GM10248 (cell line): ENCODE data around the gene DGCR8.

Experiments
- CTCF ChIA-PET: fragments of 300-600 bp; sonication (Branson Sonifier 250); formaldehyde crosslinking; extraction: SDS; loops from one replicate; lab custom pipeline; 2021; ENCODE audit warnings: antibody characterized with exemption; lab: Yijun Ruan, JAX
- POLR2A ChIA-PET: fragments of 350-650 bp; sonication (Branson Sonifier 250); formaldehyde crosslinking; extraction: SDS; loops from one replicate; lab custom pipeline; 2020; ENCODE audit warnings: antibody characterized with exemption; lab: Yijun Ruan, JAX
- DNase-seq: peaks from one replicate; pipeline ENCODE4 v3.0.0; 2012; ENCODE audit errors: extremely low spot score
- TF ChIP-seq, protein P1 (sequence below): IDR thresholded peaks from 2 replicates; pipeline ENCODE4 v1.5.1; 2012; ENCODE audit warnings: mild to moderate bottlenecking, low read depth; ENCODE audit errors: extremely low read depth, missing control alignments, control extremely low read depth

The DGCR8 gene

GRCh38 chr22:20056161-20056560 is 23.9 kb upstream of the DGCR8 start:
- ChIA-PET POLR2A (no interaction called here), CTCF (no interaction called here)
- DNase-seq, result no peak
- TF ChIP-seq, protein P1, sequence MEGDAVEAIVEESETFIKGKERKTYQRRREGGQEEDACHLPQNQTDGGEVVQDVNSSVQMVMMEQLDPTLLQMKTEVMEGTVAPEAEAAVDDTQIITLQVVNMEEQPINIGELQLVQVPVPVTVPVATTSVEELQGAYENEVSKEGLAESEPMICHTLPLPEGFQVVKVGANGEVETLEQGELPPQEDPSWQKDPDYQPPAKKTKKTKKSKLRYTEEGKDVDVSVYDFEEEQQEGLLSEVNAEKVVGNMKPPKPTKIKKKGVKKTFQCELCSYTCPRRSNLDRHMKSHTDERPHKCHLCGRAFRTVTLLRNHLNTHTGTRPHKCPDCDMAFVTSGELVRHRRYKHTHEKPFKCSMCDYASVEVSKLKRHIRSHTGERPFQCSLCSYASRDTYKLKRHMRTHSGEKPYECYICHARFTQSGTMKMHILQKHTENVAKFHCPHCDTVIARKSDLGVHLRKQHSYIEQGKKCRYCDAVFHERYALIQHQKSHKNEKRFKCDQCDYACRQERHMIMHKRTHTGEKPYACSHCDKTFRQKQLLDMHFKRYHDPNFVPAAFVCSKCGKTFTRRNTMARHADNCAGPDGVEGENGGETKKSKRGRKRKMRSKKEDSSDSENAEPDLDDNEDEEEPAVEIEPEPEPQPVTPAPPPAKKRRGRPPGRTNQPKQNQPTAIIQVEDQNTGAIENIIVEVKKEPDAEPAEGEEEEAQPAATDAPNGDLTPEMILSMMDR, result no peak

DNA sequence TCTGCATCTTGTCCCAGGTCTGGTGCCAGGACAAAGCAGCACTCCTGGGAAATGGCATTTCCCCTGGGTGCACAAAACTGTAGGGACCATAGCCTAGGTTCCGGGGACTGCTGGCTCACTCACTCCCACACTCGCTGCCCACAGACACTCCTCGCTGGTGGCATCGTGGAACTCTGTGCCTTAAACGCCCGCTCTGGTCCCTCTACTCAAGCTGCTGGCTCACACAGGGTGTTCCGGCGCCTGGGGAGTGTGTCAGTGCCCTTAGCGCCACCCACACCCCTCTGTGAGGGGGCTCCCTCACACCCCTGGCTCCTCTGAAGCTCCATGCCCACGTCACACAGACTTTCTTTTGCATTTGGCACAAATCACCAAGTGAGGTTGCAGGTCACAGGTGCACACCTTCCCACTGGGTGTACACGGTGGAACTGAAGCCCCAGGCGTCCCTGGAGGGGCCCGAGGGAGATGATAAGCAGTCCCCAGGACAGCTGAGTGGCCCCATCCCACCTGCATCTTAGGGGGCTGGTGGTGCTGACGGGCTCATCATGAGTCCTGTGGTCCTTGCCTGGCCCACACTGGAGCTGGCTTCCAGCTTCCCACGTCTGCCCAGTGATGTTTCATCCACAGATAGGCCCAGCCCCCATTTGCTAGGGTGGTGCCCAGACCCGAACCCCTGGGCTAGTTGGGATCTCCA is 23.2 kb upstream of the DGCR8 start:
- ChIA-PET POLR2A (no interaction called here), CTCF (no interaction called here)
- TF ChIP-seq, protein P1, result no peak
- DNase-seq, result no peak

- POLR2A ChIA-PET, result no interaction called here
- CTCF ChIA-PET, result no interaction called here
- no peak for DNase-seq
- TF ChIP-seq, protein P1, result no peak
These were observed 22.3 kb upstream of the DGCR8 start for GRCh38 chr22:20057596-20058268.

- TF ChIP-seq, protein P1, result no peak
- ChIA-PET POLR2A (no interaction called here), CTCF (interaction anchor here (0.7 to 1.5 kb wide), 2 partner anchors 13 to 38 kb away, joined by 3 to 4 read pairs; partner anchors contain the start of gene TANGO2)
- no peak for DNase-seq
These were observed 20.9 kb upstream of the DGCR8 start for GRCh38 chr22:20058989-20059770.

- ChIA-PET POLR2A (no interaction called here), CTCF (no interaction called here)
- no peak for DNase-seq
- TF ChIP-seq, protein P1, result no peak
These were observed 19.2 kb upstream of the DGCR8 start for GRCh38 chr22:20060700-20061480.

DNA sequence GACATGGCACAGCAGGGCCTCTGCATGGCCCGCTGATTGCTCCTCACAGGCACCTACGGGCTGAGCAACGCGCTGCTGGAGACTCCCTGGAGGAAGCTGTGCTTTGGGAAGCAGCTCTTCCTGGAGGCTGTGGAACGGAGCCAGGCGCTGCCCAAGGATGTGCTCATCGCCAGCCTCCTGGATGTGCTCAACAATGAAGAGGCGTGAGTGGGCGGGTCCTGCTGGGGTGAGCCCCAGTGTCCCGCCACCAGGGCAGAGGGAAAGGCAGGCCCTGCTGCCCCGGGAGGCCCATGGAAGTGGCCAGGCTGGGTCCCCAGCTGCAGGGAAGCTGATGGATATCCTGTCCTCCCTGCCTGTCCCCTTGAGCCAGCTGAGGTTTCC is 18.6 kb upstream of the DGCR8 start:
- no peak for DNase-seq
- POLR2A ChIA-PET, result no interaction called here
- CTCF ChIA-PET, result no interaction called here
- TF ChIP-seq, protein P1, result no peak
